ENCODE measurements around the gene PRAC2.

The PRAC2 gene

GRCh38 chr17:48747445-48748363 lies 24.7 kb downstream of the PRAC2 start:
- peaks cover 23 to 81% of the 10 kb centered on the region in 2 donors for H3K27me3 ChIP-seq (ENCODE audit: control insufficient read depth in 2 of 2, insufficient read depth in 2 of 2, low read length in 2 of 2)
- peak overlapping the region in 1 of 2 donors; percentile 33 for H3K9ac ChIP-seq (ENCODE audit: low read depth in 1 of 2, low read length in 2 of 2)

GRCh38 chr17:48748718-48749566 lies 26.0 kb downstream of the PRAC2 start:
- Histone ChIP-seq H3K27me3 (ENCODE audit: control insufficient read depth in 2 of 2, insufficient read depth in 2 of 2, low read length in 2 of 2) (peaks cover 23 to 85% of the 10 kb centered on the region in 2 donors), H3K9ac (ENCODE audit: low read depth in 1 of 2, low read length in 2 of 2) (no peak overlapping the region), H3K9me3 (ENCODE audit: control insufficient read depth in 2 of 2, low read length in 2 of 2) (no peaks in the 10 kb centered on the region), H3K27ac (ENCODE audit: low read depth in 2 of 2, low read length in 2 of 2) (no peak overlapping the region), H3K4me3 (ENCODE audit: low read length in 2 of 2) (no peak overlapping the region), H3K4me1 (ENCODE audit: control insufficient read depth in 2 of 2, insufficient read depth in 2 of 2, low read length in 2 of 2) (peaks cover 0 to 2% of the 10 kb centered on the region in 2 donors), H3K36me3 (ENCODE audit: control insufficient read depth in 2 of 2, insufficient read depth in 2 of 2, low read length in 2 of 2) (no peaks in the 10 kb centered on the region)

More at GRCh38 chr17:48747445-48748363, 24.7 kb downstream of the PRAC2 start:
- Histone ChIP-seq H3K27ac (ENCODE audit: low read depth in 2 of 2, low read length in 2 of 2) (peak overlapping the region in 1 of 2 donors; percentile 5), H3K36me3 (ENCODE audit: control insufficient read depth in 2 of 2, insufficient read depth in 2 of 2, low read length in 2 of 2) (no peaks in the 10 kb centered on the region), H3K4me3 (ENCODE audit: low read length in 2 of 2) (peak overlapping the region in 1 of 2 donors; percentile 14), H3K4me1 (ENCODE audit: control insufficient read depth in 2 of 2, insufficient read depth in 2 of 2, low read length in 2 of 2) (no peaks in the 10 kb centered on the region), H3K9me3 (ENCODE audit: control insufficient read depth in 2 of 2, low read length in 2 of 2) (no peaks in the 10 kb centered on the region)

GRCh38 chr17:48749621-48750553 lies 26.9 kb downstream of the PRAC2 start:
- no peak overlapping the region for H3K4me3 ChIP-seq (ENCODE audit: low read length in 2 of 2)
- H3K9ac ChIP-seq (ENCODE audit: low read depth in 1 of 2, low read length in 2 of 2) = no peak overlapping the region
- H3K36me3 ChIP-seq (ENCODE audit: control insufficient read depth in 2 of 2, insufficient read depth in 2 of 2, low read length in 2 of 2) = no peaks in the 10 kb centered on the region
- H3K9me3 ChIP-seq (ENCODE audit: control insufficient read depth in 2 of 2, low read length in 2 of 2) = no peaks in the 10 kb centered on the region
- no peak overlapping the region for H3K27ac ChIP-seq (ENCODE audit: low read depth in 2 of 2, low read length in 2 of 2)
- H3K27me3 ChIP-seq (ENCODE audit: control insufficient read depth in 2 of 2, insufficient read depth in 2 of 2, low read length in 2 of 2) = peaks cover 26 to 90% of the 10 kb centered on the region in 2 donors
- H3K4me1 ChIP-seq (ENCODE audit: control insufficient read depth in 2 of 2, insufficient read depth in 2 of 2, low read length in 2 of 2) = peaks cover 0 to 5% of the 10 kb centered on the region in 2 donors

GRCh38 chr17:48751172-48751571 lies 28.2 kb downstream of the PRAC2 start:
- H3K27ac ChIP-seq (ENCODE audit: low read depth in 2 of 2, low read length in 2 of 2) = no peak overlapping the region
- peaks cover 0 to 9% of the 10 kb centered on the region in 2 donors for H3K4me1 ChIP-seq (ENCODE audit: control insufficient read depth in 2 of 2, insufficient read depth in 2 of 2, low read length in 2 of 2)
- H3K36me3 ChIP-seq (ENCODE audit: control insufficient read depth in 2 of 2, insufficient read depth in 2 of 2, low read length in 2 of 2) = no peaks in the 10 kb centered on the region
- no peaks in the 10 kb centered on the region for H3K9me3 ChIP-seq (ENCODE audit: control insufficient read depth in 2 of 2, low read length in 2 of 2)
- no peak overlapping the region for H3K9ac ChIP-seq (ENCODE audit: low read depth in 1 of 2, low read length in 2 of 2)
- H3K27me3 ChIP-seq (ENCODE audit: control insufficient read depth in 2 of 2, insufficient read depth in 2 of 2, low read length in 2 of 2) = peaks cover 30 to 84% of the 10 kb centered on the region in 2 donors
- no peak overlapping the region for H3K4me3 ChIP-seq (ENCODE audit: low read length in 2 of 2)

- Histone ChIP-seq H3K27ac (ENCODE audit: low read depth in 2 of 2, low read length in 2 of 2) (no peak overlapping the region), H3K9me3 (ENCODE audit: control insufficient read depth in 2 of 2, low read length in 2 of 2) (no peaks in the 10 kb centered on the region), H3K27me3 (ENCODE audit: control insufficient read depth in 2 of 2, insufficient read depth in 2 of 2, low read length in 2 of 2) (peaks cover 28 to 80% of the 10 kb centered on the region in 2 donors), H3K4me3 (ENCODE audit: low read length in 2 of 2) (no peak overlapping the region), H3K36me3 (ENCODE audit: control insufficient read depth in 2 of 2, insufficient read depth in 2 of 2, low read length in 2 of 2) (no peaks in the 10 kb centered on the region), H3K4me1 (ENCODE audit: control insufficient read depth in 2 of 2, insufficient read depth in 2 of 2, low read length in 2 of 2) (peaks cover 4 to 12% of the 10 kb centered on the region in 2 donors), H3K9ac (ENCODE audit: low read depth in 1 of 2, low read length in 2 of 2) (no peak overlapping the region)
Observed at GRCh38 chr17:48751733-48752398, 28.9 kb downstream of the PRAC2 start.

GRCh38 chr17:48752399-48753288 lies 29.7 kb downstream of the PRAC2 start:
- no peaks in the 10 kb centered on the region for H3K9me3 ChIP-seq (ENCODE audit: control insufficient read depth in 2 of 2, low read length in 2 of 2)
- no peak overlapping the region for H3K4me3 ChIP-seq (ENCODE audit: low read length in 2 of 2)
- no peaks in the 10 kb centered on the region for H3K36me3 ChIP-seq (ENCODE audit: control insufficient read depth in 2 of 2, insufficient read depth in 2 of 2, low read length in 2 of 2)
- H3K4me1 ChIP-seq (ENCODE audit: control insufficient read depth in 2 of 2, insufficient read depth in 2 of 2, low read length in 2 of 2) = peaks cover 12 to 20% of the 10 kb centered on the region in 2 donors
- H3K27me3 ChIP-seq (ENCODE audit: control insufficient read depth in 2 of 2, insufficient read depth in 2 of 2, low read length in 2 of 2) = peaks cover 22 to 74% of the 10 kb centered on the region in 2 donors
- H3K27ac ChIP-seq (ENCODE audit: low read depth in 2 of 2, low read length in 2 of 2) = no peak overlapping the region
- H3K9ac ChIP-seq (ENCODE audit: low read depth in 1 of 2, low read length in 2 of 2) = no peak overlapping the region

- peaks cover 18 to 25% of the 10 kb centered on the region in 2 donors for H3K4me1 ChIP-seq (ENCODE audit: control insufficient read depth in 2 of 2, insufficient read depth in 2 of 2, low read length in 2 of 2)
- H3K27ac ChIP-seq (ENCODE audit: low read depth in 2 of 2, low read length in 2 of 2) = no peak overlapping the region
- peaks cover 21 to 66% of the 10 kb centered on the region in 2 donors for H3K27me3 ChIP-seq (ENCODE audit: control insufficient read depth in 2 of 2, insufficient read depth in 2 of 2, low read length in 2 of 2)
- no peaks in the 10 kb centered on the region for H3K36me3 ChIP-seq (ENCODE audit: control insufficient read depth in 2 of 2, insufficient read depth in 2 of 2, low read length in 2 of 2)
- no peak overlapping the region for H3K9ac ChIP-seq (ENCODE audit: low read depth in 1 of 2, low read length in 2 of 2)
- H3K9me3 ChIP-seq (ENCODE audit: control insufficient read depth in 2 of 2, low read length in 2 of 2) = no peaks in the 10 kb centered on the region
- no peak overlapping the region for H3K4me3 ChIP-seq (ENCODE audit: low read length in 2 of 2)
Observed at GRCh38 chr17:48753794-48754499, 31.0 kb downstream of the PRAC2 start.

GRCh38 chr17:48754500-48755261 lies 31.7 kb downstream of the PRAC2 start:
- H3K27ac ChIP-seq (ENCODE audit: low read depth in 2 of 2, low read length in 2 of 2) = no peak overlapping the region
- no peaks in the 10 kb centered on the region for H3K9me3 ChIP-seq (ENCODE audit: control insufficient read depth in 2 of 2, low read length in 2 of 2)
- H3K36me3 ChIP-seq (ENCODE audit: control insufficient read depth in 2 of 2, insufficient read depth in 2 of 2, low read length in 2 of 2) = no peaks in the 10 kb centered on the region
- peak overlapping the region in 1 of 2 donors; percentile 26 for H3K4me3 ChIP-seq (ENCODE audit: low read length in 2 of 2)
- H3K4me1 ChIP-seq (ENCODE audit: control insufficient read depth in 2 of 2, insufficient read depth in 2 of 2, low read length in 2 of 2) = peaks cover 20 to 25% of the 10 kb centered on the region in 2 donors
- no peak overlapping the region for H3K9ac ChIP-seq (ENCODE audit: low read depth in 1 of 2, low read length in 2 of 2)
- H3K27me3 ChIP-seq (ENCODE audit: control insufficient read depth in 2 of 2, insufficient read depth in 2 of 2, low read length in 2 of 2) = peaks cover 21 to 58% of the 10 kb centered on the region in 2 donors
